ENCODE measurements around the gene RRAGD. TPM values are rescaled to one million over a fixed set of nuclear protein-coding genes. Genes with fewer than 3 reads are reported as not detected.
A peak's percentile ranks its signal among the peaks of the same experiment; 100 is the strongest.

The RRAGD gene
- polyA plus RNA-seq, 1 of the 3 experiments (the other 2 are of a cell fraction) = 0.07 TPM

GRCh38 chr6:89368107-89368506 is 44.0 kb downstream of the RRAGD start:
- ChIA-PET CTCF (interaction anchor here (0.6 to 5.2 kb wide), 22 partner anchors 9 to 427 kb away, joined by 3 to 34 read pairs (median 5); partner anchors contain the start of genes ANKRD6 and UBE2J1), POLR2A (no interaction called here)
- peak overlapping the region; percentile 27; the same call in 1 of the 2 replicates for H2AFZ ChIP-seq (ENCODE audit: low read depth)
- peak; percentile 52 for TF ChIP-seq SMC3 (IDR thresholded peaks at IDR 0.05; ENCODE audit: low read depth, low read length)
- no peak for TF ChIP-seq CHD2 (IDR thresholded peaks at IDR 0.05; ENCODE audit: low read length, partially characterized antibody)
- no peak for TF ChIP-seq GABPA (IDR thresholded peaks at IDR 0.05; ENCODE audit: low read depth)
- TF ChIP-seq EZH2phosphoT487 (IDR thresholded peaks at IDR 0.05; ENCODE audit: borderline replicate concordance, low read depth) = no peak
- no peak for TF ChIP-seq FOSL2 (IDR thresholded peaks at IDR 0.05; ENCODE audit: borderline replicate concordance, low read depth)
- TF ChIP-seq SIN3A (IDR thresholded peaks at IDR 0.05; ENCODE audit: borderline replicate concordance, low read depth, low read length) = no peak
- no peak for TF ChIP-seq PBX3 (IDR thresholded peaks at IDR 0.05)
- no peak for TF ChIP-seq REST (IDR thresholded peaks at IDR 0.05; ENCODE audit: low read depth, low read length)
- TF ChIP-seq POLR2AphosphoS5 (IDR thresholded peaks at IDR 0.05; ENCODE audit: low read depth, low read length) = no peak
- peak; percentile 81 for TF ChIP-seq RAD21 (IDR thresholded peaks at IDR 0.05; ENCODE audit: low read length)
- TF ChIP-seq JUND (IDR thresholded peaks at IDR 0.05) = no peak
- TF ChIP-seq MEF2A (IDR thresholded peaks at IDR 0.05; ENCODE audit: borderline replicate concordance, low read depth) = no peak
- no peak for TF ChIP-seq NRF1 (IDR thresholded peaks at IDR 0.05; ENCODE audit: low read depth, low read length)
- no peak for TF ChIP-seq RXRA (IDR thresholded peaks at IDR 0.05; ENCODE audit: borderline replicate concordance, low read depth)
- no peak for TF ChIP-seq FOXJ3 (CRISPR knock-in tag; IDR thresholded peaks at IDR 0.05)
- TF ChIP-seq RCOR1 (IDR thresholded peaks at IDR 0.05; ENCODE audit: low read length) = no peak
- no peak for TF ChIP-seq NFIC (IDR thresholded peaks at IDR 0.05; ENCODE audit: borderline replicate concordance)
- TF ChIP-seq CTCF (IDR thresholded peaks at IDR 0.05) = peak; percentile 91
- no peak for TF ChIP-seq MXI1 (IDR thresholded peaks at IDR 0.05; ENCODE audit: low read depth, low read length)
- TF ChIP-seq YY1 (IDR thresholded peaks at IDR 0.05; ENCODE audit: low read depth) = no peak
- no peak for TF ChIP-seq MAX (IDR thresholded peaks at IDR 0.05; ENCODE audit: low read depth)
- no peak for TF ChIP-seq EP300 (IDR thresholded peaks at IDR 0.05; ENCODE audit: borderline replicate concordance in 1 of 2, low read depth in 1 of 2, low read length in 1 of 2)
- no peaks in the 10 kb centered on the region for H3F3A ChIP-seq (replicated peaks; ENCODE audit: insufficient read depth)
- WGBS (ENCODE audit: low lambda C conversion rate) = 23% methylated on average over 6 of the region's 6 CpGs
- no peaks in the 10 kb centered on the region for H3K9me2 ChIP-seq
- H3K4me1 ChIP-seq (ENCODE audit: control insufficient read depth in 1 of 2, insufficient read depth in 2 of 2, low read depth in 1 of 2, low read length in 1 of 2) = no peaks in the 10 kb centered on the region; a peak in 1 of 4 replicates
- H3K4me3 ChIP-seq (ENCODE audit: low read depth in 2 of 2, low read length in 1 of 2) = peak overlapping the region in 1 of 2 experiments; percentile 12; a peak in 1 of 4 replicates
- H3K9me3 ChIP-seq = no peaks in the 10 kb centered on the region
- H3K79me2 ChIP-seq (ENCODE audit: insufficient read depth) = no peaks in the 10 kb centered on the region
- no peak overlapping the region for H3K4me2 ChIP-seq
- H3K9ac ChIP-seq = no peak overlapping the region
- peak; percentile 70 for DNase-seq
- H3K36me3 ChIP-seq (replicated peaks in 1 of 2; ENCODE audit: control insufficient read depth in 1 of 2, insufficient read depth in 2 of 2, low read length in 1 of 2) = no peaks in the 10 kb centered on the region
- no peaks in the 10 kb centered on the region for H4K20me1 ChIP-seq (ENCODE audit: insufficient read depth)
- H3K27ac ChIP-seq (ENCODE audit: low read depth in 2 of 2, low read length in 1 of 2) = no peak overlapping the region
- H3K27me3 ChIP-seq (ENCODE audit: insufficient read depth) = no peaks in the 10 kb centered on the region
